B cell (primary cell): ENCODE measurements around the gene UMAD1.

Source experiments
- EZH2 ChIP-seq: IDR thresholded peaks from 2 replicates; pipeline ENCODE4 v1.6.1; 2012; ENCODE audit warnings: borderline replicate concordance, low read depth, mild to moderate bottlenecking, moderate library complexity, low read length; ENCODE audit not compliant: insufficient read depth, poor library complexity, severe bottlenecking
- TF ChIP-seq, protein P1 (sequence below): fragments of 200-600 bp; IDR thresholded peaks from one replicate; pipeline ENCODE4 v1.8.0; 2022; ENCODE audit warnings: antibody characterized with exemption, mild to moderate bottlenecking

DNA sequence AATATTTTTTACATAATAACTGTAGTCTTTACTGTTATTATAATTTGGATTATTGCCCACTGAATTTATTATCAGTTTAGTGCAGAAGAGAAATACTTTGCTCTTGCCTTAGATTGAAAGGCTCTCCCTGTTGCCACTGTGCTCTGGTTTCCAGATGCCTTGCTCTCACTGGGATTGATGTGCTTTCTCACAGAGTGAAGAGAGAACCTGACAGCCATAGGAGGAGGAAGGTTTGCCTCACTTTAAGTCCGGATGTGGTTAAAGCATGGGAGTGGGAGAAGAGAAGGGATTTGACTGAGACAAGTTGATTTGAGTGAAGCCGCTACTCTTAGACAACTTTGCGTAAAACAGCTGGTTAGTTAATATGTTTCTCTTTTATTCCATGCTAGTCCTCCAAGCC is 146.0 kb downstream of the UMAD1 start:
- TF ChIP-seq, protein P1, sequence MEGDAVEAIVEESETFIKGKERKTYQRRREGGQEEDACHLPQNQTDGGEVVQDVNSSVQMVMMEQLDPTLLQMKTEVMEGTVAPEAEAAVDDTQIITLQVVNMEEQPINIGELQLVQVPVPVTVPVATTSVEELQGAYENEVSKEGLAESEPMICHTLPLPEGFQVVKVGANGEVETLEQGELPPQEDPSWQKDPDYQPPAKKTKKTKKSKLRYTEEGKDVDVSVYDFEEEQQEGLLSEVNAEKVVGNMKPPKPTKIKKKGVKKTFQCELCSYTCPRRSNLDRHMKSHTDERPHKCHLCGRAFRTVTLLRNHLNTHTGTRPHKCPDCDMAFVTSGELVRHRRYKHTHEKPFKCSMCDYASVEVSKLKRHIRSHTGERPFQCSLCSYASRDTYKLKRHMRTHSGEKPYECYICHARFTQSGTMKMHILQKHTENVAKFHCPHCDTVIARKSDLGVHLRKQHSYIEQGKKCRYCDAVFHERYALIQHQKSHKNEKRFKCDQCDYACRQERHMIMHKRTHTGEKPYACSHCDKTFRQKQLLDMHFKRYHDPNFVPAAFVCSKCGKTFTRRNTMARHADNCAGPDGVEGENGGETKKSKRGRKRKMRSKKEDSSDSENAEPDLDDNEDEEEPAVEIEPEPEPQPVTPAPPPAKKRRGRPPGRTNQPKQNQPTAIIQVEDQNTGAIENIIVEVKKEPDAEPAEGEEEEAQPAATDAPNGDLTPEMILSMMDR: no peak
- TF ChIP-seq EZH2: no peak
